Loucy (cell line): ENCODE data around the gene TBC1D20.
"Not testable (repeated sequence)": the region's sequence is repeated elsewhere in the genome, so short reads cannot be mapped to it uniquely, and the experiment has no call there.

ENCODE experiments used
- H2AFZ ChIP-seq: fragments of 200-600 bp; sonication (generic); 2 replicates; pipeline ENCODE4 v1.6.0; 2016; ENCODE audit warnings: antibody characterized with exemption, mild to moderate bottlenecking, low read length, moderate library complexity
- H3F3A ChIP-seq: fragments of 200-600 bp; 2 replicates; pipeline ENCODE4 v1.6.0; 2016; ENCODE audit warnings: antibody characterized with exemption, low read depth, mild to moderate bottlenecking
- H3K27me3 ChIP-seq: fragments of 200-600 bp; sonication (generic); 2 replicates; pipeline ENCODE4 v1.6.1; 2014; ENCODE audit warnings: low read length, mild to moderate bottlenecking; ENCODE audit not compliant: insufficient read depth, poor library complexity, severe bottlenecking
- H3K36me3 ChIP-seq: fragments of 200-600 bp; sonication (generic); 2 replicates; pipeline ENCODE4 v1.6.1; 2016; ENCODE audit warnings: low read length; ENCODE audit not compliant: insufficient read depth
- H3K4me1 ChIP-seq: fragments of 200-600 bp; sonication (generic); 2 replicates; pipeline ENCODE4 v1.5.1; 2014; ENCODE audit warnings: low read length, mild to moderate bottlenecking; ENCODE audit not compliant: insufficient read depth, poor library complexity, severe bottlenecking
- H3K4me2 ChIP-seq: fragments of 200-600 bp; sonication (generic); 2 replicates; pipeline ENCODE4 v1.6.0; 2014; ENCODE audit warnings: antibody characterized with exemption, low read length, low read depth, mild to moderate bottlenecking; ENCODE audit not compliant: poor library complexity, severe bottlenecking
- H3K4me3 ChIP-seq: fragments of 200-600 bp; sonication (generic); 2 replicates; pipeline ENCODE4 v1.5.1; 2014; ENCODE audit warnings: low read length, mild to moderate bottlenecking, mixed read lengths; ENCODE audit not compliant: poor library complexity, severe bottlenecking
- H3K79me2 ChIP-seq: fragments of 200-600 bp; sonication (generic); 2 replicates; pipeline ENCODE4 v1.6.1; 2014; ENCODE audit warnings: low read length; ENCODE audit not compliant: insufficient read depth
- H3K9ac ChIP-seq: fragments of 200-600 bp; sonication (generic); 2 replicates; pipeline ENCODE4 v1.6.0; 2014; ENCODE audit warnings: mild to moderate bottlenecking, low read depth, low read length, moderate library complexity; ENCODE audit not compliant: poor library complexity, severe bottlenecking
- H3K9me2 ChIP-seq: fragments of 200-600 bp; sonication (generic); replicated peaks from 2 replicates; pipeline ENCODE4 v1.6.1; 2016; ENCODE audit warnings: low read depth, low read length, mixed read lengths
- H3K9me3 ChIP-seq: fragments of 200-600 bp; sonication (generic); 2 replicates; pipeline ENCODE4 v1.6.1; 2014; ENCODE audit warnings: mild to moderate bottlenecking, antibody characterized with exemption, low read length, low read depth; ENCODE audit not compliant: insufficient read depth
- H4K20me1 ChIP-seq: fragments of 200-600 bp; sonication (generic); 2 replicates; pipeline ENCODE4 v1.6.0; 2014; ENCODE audit warnings: antibody characterized with exemption, low read length, mild to moderate bottlenecking; ENCODE audit not compliant: insufficient read depth, poor library complexity, severe bottlenecking
- EZH2phosphoT487 ChIP-seq: fragments of 200-600 bp; IDR thresholded peaks from 2 replicates; pipeline ENCODE4 v1.6.1; 2018; ENCODE audit warnings: antibody characterized with exemption, mild to moderate bottlenecking, moderate library complexity, borderline replicate concordance
- TF ChIP-seq, protein P1 (sequence below): fragments of 200-600 bp; sonication (generic); conservative IDR thresholded peaks from 2 replicates; pipeline ENCODE4 v1.5.1; 2014; ENCODE audit warnings: mild to moderate bottlenecking, antibody characterized with exemption, low read length

TBC1D20 gene

DNA sequence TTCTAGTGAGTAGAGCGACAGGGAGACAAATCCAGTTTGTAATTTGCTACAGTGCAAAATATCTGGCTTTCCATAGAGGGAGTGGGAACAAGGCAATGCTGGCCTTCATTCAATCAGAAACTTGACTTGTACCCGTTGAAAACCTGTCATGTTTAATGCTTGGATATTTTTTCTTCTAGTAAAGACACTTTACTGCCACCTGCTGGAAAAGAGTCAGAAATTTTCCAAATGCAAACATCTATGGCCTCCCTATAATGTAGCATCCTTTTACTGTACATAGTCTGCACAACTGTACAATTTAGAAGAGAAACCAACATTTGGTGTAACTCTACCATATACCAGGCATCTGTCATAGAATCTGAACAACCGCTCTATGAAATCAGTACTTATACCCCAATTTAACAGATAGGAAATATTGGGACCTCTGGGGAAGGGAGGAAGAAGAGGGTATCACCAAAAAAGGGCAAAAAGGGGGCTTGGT is 16.7 kb upstream of the TBC1D20 start:
- no peaks in the 10 kb centered on the region for H3K9me3 ChIP-seq
- H3K36me3 ChIP-seq: peaks cover 53% of the 10 kb centered on the region; the same call in 1 of the 2 replicates
- no peak overlapping the region for H3K4me2 ChIP-seq
- no peak overlapping the region for H3K9ac ChIP-seq
- peaks cover 12% of the 10 kb centered on the region for H4K20me1 ChIP-seq
- no peak overlapping the region for H3K4me3 ChIP-seq
- no peaks in the 10 kb centered on the region for H3K27me3 ChIP-seq
- no peaks in the 10 kb centered on the region for H3F3A ChIP-seq
- TF ChIP-seq, protein P1, sequence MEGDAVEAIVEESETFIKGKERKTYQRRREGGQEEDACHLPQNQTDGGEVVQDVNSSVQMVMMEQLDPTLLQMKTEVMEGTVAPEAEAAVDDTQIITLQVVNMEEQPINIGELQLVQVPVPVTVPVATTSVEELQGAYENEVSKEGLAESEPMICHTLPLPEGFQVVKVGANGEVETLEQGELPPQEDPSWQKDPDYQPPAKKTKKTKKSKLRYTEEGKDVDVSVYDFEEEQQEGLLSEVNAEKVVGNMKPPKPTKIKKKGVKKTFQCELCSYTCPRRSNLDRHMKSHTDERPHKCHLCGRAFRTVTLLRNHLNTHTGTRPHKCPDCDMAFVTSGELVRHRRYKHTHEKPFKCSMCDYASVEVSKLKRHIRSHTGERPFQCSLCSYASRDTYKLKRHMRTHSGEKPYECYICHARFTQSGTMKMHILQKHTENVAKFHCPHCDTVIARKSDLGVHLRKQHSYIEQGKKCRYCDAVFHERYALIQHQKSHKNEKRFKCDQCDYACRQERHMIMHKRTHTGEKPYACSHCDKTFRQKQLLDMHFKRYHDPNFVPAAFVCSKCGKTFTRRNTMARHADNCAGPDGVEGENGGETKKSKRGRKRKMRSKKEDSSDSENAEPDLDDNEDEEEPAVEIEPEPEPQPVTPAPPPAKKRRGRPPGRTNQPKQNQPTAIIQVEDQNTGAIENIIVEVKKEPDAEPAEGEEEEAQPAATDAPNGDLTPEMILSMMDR: peak; percentile 76
- no peak for TF ChIP-seq EZH2phosphoT487
- H2AFZ ChIP-seq: no peak overlapping the region
- H3K9me2 ChIP-seq: no peaks in the 10 kb centered on the region
- H3K4me1 ChIP-seq: peaks cover 14% of the 10 kb centered on the region
- H3K79me2 ChIP-seq: no peaks in the 10 kb centered on the region

DNA sequence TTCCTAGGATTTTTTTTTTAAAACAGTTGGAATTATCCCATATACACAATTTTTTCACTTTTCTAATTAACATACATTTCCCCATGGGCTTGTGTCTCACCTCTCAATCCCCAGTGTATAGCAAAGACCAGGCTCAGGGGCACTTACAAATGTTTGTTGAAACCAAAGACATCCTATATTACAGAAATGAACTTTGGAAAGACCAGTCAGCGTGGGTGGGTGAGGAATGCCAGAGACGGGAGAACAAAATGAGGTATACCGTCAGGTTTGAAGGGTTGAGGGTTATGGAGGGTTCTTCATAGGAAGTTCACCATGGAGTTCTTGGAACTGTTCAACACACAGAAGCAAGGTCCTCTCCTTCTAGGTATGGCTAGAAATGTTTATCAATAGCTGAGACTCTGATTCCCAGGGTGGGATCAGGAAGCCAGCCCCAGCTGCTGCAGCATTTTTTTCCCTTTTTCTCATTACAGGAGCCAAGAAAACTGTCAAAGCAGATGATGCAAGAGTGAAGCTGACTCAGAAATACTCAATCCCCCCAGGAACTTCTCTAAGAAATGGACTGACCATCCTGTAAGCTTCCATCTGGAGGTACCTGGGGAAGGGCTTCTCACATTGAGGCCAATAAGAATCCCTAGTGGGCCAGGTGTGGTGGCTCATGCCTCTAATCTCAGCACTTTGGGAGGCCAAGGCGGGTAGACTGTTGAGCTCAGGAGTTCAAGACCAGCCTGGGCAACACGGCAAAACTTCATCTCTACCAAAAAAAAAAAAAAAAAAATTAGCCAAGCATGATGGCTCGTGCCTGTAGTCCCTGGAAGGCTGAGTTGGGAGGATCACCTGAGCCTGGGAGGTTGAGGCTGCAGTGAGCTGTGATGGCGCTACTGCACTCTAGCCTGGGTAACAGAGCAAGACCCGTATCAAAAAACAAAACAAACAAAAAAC is 15.9 kb upstream of the TBC1D20 start:
- Histone ChIP-seq H3F3A (no peaks in the 10 kb centered on the region), H4K20me1 (peaks cover 12% of the 10 kb centered on the region), H3K9ac (no peak overlapping the region), H3K36me3 (peaks cover 46% of the 10 kb centered on the region; the same call in 1 of the 2 replicates), H3K4me3 (no peak overlapping the region), H2AFZ (no peak overlapping the region), H3K79me2 (no peaks in the 10 kb centered on the region), H3K9me2 (no peaks in the 10 kb centered on the region), H3K27me3 (no peaks in the 10 kb centered on the region), H3K4me1 (peaks cover 14% of the 10 kb centered on the region), H3K9me3 (no peaks in the 10 kb centered on the region), H3K4me2 (no peak overlapping the region)
- TF ChIP-seq EZH2phosphoT487: no peak
- TF ChIP-seq, protein P1: no peak

DNA sequence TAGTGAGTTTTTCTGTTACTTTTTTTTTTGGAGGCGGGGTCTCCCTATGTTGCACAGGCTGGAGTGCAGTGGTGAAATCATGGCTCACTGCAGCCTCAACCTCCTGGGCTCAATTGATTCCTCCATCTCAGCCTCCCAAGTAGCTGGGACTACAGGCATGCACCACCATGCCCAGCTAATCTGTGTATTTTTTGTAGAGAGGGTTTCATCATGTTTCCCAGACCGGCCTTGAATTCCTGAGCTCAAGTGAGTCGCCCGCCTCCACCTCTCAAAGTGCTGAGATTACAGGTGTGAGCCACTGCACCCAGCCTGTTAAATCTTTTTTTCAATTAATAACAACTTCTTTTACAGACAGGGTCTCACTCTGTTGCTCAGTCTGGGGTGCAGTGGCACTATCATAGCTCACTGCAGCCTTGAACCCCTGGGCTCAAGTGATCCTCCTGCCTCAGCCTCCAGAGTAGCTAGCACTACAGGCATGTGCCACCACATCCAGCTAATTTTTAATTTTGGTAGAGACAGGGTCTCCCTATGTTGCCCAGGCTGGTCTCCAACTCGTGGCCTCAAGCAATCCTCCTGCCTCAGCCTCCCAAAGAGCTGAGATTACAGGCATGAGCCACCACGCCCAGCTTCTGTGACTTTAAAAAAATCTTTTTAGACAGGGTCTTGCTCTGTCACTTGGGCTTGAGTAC is 14.4 kb upstream of the TBC1D20 start:
- H3F3A ChIP-seq, H3K4me2 ChIP-seq, H3K79me2 ChIP-seq, H4K20me1 ChIP-seq, H3K9me3 ChIP-seq, H3K4me3 ChIP-seq, H2AFZ ChIP-seq, H3K9ac ChIP-seq, H3K9me2 ChIP-seq, H3K27me3 ChIP-seq: not testable (repeated sequence)
- H3K36me3 ChIP-seq: peaks cover 30% of the 10 kb centered on the region; the same call in 1 of the 2 replicates
- peaks cover 11% of the 10 kb centered on the region for H3K4me1 ChIP-seq
